GM15510 (cell line): ENCODE data around the gene SLC25A29.

Source experiments
- POLR2A ChIP-seq: IDR thresholded peaks from 3 replicates; pipeline ENCODE4 v1.6.1; 2011; ENCODE audit warnings: borderline replicate concordance; ENCODE audit not compliant: insufficient read length; ENCODE audit errors: extremely low read depth

SLC25A29 gene

GRCh38 chr14:100333827-100334226, 27.6 kb upstream of the SLC25A29 start:
- no peak for TF ChIP-seq POLR2A

DNA sequence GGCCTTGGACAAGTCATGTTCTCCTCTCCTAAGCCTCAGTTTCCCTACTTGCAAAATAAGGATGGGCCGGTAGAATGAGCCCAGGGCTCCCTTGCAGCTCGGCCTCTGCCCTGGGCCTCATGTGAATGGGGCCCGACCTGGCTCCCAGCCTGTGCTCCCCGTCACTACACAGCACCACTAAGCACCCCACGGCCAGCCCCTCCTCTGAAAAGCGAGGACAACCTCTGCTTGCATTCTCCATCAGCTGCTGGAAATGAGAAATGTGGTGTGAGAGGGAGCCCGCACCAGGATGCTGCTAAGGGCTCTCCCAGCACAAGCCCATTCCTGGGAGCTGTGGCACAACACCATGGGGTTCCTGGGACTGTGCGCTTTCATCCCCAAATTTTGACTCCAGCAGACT, 27.1 kb upstream of the SLC25A29 start:
- TF ChIP-seq POLR2A: no peak

DNA sequence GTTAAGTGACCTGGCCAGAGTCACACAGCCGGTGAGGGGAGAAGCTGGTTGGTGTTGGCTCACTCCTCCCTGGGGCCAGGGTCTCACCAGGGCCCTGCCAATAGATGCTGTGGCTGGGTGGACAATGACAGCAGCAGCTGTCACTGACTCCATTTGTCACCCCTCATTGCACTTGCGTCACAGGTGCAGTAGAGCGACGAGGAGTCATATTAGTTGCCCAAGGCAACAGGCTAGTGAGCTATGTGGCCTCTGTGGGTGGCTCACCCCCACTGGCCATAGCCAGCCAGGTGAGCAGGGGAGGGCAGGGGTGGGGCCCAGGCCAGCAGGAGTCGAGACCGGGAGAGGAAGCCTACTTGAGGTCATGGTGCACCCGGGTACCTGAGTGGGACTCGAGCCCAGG, 26.6 kb upstream of the SLC25A29 start:
- no peak for TF ChIP-seq POLR2A

DNA sequence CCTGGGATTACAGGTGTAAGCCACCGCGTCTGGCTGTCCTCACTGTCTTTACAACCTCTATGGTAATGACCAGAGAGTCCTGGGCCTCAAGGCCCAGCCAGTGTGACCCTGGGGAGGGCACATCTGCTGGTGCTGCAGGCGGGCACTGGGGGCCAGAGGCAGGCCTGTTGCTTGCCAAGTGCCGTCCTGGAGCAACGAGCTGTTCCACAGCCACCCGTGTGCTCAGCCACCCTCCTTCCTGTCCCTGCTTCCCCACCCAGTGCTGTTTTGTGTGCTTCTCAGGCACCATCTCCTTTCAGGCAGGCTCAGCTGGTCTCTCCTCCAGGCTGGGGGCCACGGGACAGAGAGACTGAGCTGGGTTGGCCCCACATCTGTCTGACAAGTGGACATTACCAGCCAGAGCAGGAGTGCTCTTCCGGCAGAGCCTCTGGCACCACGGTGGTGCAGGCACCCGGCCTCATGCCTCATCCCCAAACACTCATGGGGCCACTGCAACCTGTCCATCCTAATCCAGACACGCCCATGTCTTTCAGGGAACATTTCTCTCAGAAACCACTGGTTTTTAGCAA, 25.9 kb upstream of the SLC25A29 start:
- TF ChIP-seq POLR2A: peak; percentile 15

DNA sequence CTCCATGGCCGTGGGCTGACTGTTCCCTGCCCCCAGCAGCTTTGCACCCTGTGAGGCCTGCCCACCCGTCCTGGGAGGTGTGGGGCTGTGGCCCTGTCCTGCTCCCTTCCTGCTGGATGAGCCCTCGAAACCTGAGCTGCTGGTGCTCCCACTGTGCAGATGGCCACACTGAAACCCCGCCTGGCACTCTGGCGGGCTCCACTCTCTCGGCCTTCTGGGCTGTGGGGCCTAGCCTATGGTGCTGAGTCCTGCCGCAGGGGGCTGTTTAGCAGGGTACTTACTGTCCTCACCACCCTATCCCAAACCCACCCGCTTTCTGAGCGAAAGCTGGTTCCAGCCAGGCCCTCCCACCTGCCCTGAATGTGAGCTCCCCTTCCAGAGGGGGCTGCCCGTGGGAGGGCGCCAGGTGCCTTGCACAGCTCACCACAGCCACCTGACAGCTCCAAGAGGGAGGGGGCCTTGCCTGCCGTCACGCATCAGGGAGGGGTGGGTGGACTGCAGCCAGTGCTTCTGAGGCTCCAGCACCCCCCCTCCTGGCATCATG, 24.2 kb upstream of the SLC25A29 start:
- no peak for TF ChIP-seq POLR2A

DNA sequence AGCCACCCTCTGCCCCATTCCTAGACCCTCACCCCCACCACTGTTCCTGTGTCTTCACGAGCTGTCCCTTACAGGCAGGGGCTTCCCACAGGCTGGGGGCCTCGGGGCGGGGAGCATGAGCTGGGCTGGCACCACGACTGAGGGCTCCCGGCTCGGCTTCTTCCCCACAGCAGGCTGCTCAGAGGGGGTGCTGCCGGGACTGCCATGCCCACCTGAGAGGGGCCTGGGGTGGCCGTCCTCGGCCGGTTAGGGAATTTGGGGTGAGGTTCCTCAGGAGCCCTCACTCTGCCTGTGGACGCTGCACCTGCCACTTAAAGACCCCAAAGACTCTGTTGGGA, 23.7 kb upstream of the SLC25A29 start:
- TF ChIP-seq POLR2A: no peak

DNA sequence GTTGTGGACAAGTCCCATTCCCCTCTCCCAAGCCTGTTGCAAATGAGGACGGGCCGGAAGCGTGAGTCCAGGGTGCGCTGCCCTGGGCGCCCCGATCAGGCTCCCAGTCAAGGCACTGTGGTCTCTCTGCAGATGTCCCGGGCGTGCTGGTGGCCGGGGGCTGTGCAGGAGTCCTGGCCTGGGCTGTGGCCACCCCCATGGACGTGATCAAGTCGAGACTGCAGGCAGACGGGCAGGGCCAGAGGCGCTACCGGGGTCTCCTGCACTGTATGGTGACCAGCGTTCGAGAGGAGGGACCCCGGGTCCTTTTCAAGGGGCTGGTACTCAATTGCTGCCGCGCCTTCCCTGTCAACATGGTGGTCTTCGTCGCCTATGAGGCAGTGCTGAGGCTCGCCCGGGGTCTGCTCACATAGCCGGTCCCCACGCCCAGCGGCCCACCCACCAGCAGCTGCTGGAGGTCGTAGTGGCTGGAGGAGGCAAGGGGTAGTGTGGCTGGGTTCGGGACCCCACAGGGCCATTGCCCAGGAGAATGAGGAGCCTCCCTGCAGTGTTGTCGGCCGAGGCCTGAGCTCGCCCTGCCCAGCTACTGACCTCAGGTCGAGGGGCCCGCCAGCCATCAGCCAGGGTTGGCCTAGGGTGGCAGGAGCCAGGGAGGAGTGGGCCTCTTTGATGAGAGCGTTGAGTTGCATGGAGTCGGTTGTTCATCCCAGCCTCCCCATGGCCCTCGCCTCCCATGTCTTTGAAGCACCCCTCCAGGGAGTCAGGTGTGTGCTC, 23.2 kb upstream of the SLC25A29 start:
- no peak for TF ChIP-seq POLR2A

DNA sequence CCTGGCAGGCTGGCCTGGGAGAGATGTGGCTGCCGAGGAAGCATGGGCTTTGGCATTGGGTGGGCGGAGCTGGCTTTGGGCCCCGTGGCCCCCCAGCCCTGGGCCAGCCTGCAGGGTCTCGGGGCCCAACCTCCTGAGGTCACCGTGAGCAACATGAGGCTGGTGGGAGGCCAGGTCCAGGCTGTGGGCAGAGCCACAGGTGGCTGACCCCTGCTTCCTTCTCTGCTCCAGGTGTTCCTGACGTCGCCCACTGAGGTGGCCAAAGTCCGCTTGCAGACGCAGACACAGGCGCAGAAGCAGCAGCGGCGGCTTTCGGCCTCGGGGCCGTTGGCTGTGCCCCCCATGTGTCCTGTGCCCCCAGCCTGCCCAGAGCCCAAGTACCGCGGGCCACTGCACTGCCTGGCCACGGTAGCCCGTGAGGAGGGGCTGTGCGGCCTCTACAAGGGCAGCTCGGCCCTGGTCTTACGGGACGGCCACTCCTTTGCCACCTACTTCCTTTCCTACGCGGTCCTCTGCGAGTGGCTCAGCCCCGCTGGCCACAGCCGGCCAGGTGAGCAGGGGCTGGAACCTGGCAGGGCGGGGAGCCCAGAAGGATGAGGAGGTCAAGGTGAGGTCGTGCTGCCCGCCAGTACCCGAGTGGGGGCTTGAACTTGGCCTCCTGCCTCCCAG, 22.4 kb upstream of the SLC25A29 start:
- no peak for TF ChIP-seq POLR2A

DNA sequence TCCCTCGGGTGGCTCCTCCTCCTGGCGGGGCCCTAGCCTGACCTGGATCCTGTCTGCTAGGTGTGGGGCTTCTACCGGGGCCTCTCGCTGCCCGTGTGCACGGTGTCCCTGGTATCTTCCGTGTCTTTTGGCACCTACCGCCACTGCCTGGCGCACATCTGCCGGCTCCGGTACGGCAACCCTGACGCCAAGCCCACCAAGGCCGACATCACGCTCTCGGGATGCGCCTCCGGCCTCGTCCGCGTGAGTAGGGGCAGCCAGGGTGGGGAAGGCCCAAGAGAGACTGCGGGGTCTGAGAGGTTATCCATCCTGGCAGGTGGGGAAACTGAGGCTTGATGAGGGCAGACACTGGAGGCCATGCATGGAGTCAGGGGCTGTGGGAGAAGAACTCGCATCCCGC, 20.9 kb upstream of the SLC25A29 start:
- no peak for TF ChIP-seq POLR2A

- no peak for TF ChIP-seq POLR2A
Observed at GRCh38 chr14:100325958-100326357, 19.7 kb upstream of the SLC25A29 start.

GRCh38 chr14:100325231-100325632, 19.0 kb upstream of the SLC25A29 start:
- TF ChIP-seq POLR2A: no peak

GRCh38 chr14:100323942-100324307, 17.7 kb upstream of the SLC25A29 start:
- TF ChIP-seq POLR2A: no peak

DNA sequence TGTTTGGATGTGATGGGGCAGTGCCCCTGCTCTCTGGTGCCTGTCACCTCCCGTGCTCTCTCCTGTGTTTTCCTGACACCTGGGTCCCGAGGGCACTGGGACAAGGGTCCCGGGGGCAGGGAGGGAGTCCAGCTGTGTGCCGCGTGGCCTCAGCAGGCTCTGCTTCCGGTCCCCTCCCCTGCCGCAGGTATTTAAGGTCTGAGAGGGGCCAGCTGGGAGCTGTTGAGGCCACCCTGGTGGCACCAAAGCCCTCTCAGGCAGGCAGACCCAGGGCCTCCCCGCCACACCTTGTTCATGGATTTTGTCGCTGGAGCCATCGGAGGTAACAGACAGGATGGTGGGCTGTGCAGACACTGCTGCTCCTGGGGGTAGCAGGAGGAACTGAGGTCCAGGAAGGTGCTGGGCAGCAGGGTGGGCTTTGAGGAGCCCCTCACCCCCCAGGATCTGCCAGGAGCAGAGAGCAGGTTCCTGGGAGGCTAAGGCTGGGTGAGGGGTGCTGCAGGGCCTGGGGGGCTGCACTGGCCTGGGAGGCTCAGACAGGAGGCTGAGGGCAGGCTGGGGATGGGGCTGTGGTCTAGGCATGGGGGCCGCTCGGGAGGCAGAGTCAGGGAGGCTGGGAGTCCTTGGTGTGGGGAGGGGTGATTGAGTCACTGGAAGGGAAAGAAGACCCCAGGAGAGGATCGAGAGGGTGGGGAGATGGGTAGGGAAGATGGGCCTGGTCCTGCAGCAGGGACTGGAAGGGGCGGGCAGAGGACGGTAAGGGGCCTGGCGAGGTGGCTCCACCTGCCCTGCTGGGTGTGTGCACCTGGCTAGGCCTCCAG, 17.1 kb upstream of the SLC25A29 start, which contains the start of gene SLC25A47:
Gene SLC25A47 (plus strand): TSS at position 219 of the 821 bp plus-strand sequence. CDS start 76 bp downstream, at position 295.
- TF ChIP-seq POLR2A: no peak

DNA sequence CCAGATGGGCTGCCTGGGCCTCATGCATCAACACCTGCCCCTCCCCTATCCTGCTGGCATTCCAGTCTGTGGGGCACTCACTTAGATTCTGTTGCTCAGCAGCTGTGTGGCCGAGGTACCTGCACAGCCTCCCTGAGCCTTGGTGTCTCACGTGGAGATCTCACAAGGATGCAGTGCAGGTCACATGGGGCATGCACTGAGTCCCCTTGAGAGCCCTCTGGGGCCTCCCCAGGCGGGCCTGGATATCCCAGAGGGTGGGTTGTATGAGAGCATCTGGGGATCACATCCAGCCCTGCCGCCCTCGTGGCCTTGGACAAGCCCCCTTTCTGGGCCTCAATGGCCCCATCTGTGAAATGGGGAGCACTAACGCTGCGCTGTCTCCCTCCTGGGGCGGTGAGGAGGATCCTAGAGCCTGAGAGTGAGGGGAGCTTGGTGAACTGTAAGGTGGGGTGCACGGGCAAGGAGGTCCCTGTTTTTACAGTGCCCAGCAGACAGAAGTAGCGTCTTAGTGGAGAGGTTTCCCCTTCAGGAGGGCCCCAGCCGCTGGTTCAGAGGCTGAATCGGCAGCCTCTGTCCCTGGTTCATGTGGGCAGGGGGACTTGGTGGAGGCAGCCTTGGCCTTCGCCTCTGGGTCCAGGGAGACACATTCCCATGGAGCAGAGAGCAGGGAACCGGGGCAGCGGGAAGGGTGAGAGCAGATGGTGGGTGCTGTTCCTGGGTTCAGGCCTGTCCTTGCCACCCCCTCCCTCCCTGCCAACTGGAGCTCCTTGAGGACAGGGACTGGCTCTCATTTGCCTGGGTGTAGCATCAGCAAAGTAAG, 16.1 kb upstream of the SLC25A29 start:
- no peak for TF ChIP-seq POLR2A
